ENCODE measurements around the gene SCARB1. TPM values are rescaled to one million over a fixed set of nuclear protein-coding genes. Genes with fewer than 3 reads are reported as not detected.

SCARB1 gene
- polyA plus RNA-seq, 1 donor: 20.7 TPM

DNA sequence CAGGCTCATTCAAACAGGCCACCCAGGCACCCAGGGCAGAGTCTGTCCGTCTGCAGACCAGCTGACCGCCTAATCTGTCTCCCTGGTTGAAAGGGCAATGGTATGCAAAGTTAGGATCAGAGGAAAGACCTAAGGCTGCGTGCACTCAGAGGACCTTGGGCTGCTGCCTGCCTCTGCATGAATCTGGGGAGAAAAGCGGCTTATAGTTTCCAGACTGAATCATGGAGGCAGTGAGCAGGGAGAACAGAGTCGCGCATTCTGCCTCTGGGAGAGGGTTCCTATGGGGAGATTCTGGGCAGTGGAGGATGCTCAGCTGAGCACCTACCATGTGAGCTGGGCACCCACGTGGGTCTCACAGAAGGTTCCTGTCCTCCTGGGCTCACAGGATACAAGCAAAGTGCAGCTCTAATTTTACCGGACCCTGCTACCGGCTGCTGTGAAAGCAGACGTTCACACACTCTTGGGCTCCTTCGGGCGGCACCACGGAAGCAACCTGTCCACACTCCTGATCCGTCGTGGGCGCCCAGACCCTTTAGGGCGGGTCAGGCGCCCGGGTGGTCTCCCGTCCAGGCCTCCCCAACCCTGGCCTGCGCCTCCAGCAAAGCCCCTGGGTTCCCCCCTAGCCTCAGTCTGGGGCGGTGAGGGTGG is 772 bp downstream of the SCARB1 start:
- no peak for DNase-seq (ENCODE audit: low read depth)

DNA sequence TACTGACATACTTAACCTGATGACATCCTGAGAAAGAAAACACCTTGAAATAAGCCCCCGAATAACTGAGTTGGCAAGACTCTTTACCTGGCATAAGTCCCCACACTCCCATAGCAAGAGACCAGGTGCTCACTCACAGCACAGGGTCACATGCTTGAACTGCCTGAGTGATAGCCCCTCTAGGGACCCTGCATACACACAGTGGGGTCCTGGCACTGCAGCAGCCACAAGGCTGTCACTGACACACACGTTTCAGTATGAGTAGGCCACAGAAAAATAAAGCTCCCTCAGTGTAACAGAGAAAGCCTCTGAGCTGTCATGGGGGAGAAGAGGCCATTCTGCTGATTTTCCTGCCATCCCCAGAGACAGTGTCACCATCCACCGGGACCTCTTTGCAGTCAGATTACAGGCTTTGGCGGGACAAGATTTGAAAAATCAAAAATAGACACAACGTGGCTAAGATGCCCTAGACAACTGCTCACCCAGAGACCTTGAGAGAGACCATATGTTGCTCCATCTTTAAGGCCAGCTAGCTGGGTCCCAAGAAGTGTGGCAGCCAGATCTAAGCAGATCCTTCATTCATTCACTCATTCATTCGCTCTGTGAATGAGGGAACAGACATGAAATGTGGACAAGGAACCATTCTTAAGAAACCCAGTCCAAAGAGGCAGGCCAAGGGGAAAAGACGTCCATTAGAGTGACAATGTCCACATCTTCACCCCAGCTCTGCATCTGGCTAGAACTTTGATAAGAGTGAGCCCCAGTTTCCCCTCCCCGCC is 1.6 kb downstream of the SCARB1 start:
- no peak for DNase-seq (ENCODE audit: low read depth)

DNA sequence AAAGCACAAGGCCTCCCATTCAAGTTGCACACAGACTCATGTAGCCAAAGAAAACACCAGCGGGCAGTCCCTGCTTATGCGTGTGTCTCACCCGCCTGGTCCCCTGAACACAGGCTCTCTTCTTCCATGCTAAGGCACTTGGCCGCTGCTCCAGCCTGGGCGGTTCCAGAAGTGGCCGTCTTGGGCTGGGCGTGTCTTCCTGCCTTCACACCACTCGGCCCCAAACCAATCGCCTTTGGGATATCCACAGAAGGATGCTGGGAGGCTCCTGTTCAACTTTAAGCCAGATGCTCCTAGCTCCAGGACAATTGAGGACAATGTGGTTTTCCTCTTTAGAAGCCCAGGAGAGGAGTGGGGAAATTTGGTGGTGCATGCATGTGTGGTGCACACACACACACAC is 2.2 kb downstream of the SCARB1 start:
- no peak for DNase-seq (ENCODE audit: low read depth)

DNA sequence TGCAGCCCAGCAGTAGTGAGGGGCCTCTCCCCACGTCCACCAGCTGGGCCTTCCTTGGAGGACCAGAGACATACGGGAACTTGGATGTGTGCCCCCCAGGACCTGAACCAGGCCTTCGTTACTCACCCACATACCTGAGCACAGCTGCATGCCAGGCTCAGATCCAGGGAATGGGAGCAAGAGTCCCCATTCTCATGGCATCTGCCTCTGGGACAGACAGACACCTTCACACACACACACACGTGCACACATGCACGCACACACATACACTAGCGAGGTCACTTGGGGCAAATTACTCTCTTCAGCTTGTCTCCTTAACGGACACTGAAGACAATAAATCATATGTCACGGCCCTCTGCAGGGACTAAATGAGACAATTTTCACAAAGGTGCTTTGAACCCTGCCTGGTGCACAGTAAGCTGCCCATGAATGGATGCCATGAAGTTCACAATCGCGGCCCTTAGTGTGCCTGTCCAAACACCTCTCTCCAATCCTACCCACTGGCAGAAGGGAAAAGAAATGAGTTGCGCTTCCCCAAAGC is 5.7 kb downstream of the SCARB1 start:
- DNase-seq (ENCODE audit: low read depth): no peak

DNA sequence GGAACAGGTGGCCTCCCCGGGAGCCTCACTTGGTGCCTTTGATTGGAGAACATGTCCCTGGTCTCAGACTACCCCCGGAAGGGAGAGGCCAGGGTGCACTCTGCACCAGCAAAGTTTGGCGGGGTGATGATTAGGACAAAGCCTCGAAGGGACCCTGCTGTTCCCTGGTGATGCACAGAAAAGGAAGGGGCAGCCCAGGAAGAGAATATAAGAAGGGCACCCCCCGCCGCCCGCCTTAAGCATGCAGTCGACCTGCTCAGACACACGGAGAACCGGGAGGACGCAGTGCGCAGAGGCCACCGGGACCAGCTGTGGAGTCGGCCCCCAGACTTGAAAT is 6.9 kb downstream of the SCARB1 start:
- no peak for DNase-seq (ENCODE audit: low read depth)

DNA sequence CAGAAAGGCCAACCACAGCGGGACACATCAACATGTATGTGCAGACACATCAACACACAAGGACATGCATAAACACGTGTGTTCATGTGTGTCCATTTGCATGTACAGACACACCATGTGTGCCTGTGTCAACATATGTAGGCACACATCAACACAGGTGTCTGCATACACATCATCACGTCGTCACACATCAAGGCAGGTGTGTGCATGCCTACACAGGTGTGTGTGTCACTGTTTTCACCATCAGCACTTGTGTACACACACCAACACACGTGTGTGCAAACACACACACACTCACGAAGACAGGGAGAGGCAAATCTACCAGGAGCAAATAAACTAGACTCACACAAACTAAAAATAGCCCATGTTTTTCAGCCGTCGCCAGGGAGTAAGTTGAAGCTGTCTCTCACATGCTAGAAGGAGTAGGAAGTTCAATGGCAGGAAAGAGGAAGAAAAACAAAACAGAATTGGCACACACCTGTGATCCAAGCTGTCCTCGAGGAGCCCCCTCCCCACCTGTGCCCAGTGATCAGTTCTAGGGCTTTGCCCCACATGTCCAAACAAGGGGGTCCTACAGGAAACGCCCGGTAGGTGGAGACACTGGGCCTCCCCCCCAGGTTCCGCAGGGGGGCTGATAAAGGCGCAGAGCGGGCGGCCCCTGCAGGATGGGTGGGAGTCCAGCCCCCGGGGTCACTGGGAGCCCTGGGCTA is 7.4 kb downstream of the SCARB1 start:
- DNase-seq (ENCODE audit: low read depth): no peak

DNA sequence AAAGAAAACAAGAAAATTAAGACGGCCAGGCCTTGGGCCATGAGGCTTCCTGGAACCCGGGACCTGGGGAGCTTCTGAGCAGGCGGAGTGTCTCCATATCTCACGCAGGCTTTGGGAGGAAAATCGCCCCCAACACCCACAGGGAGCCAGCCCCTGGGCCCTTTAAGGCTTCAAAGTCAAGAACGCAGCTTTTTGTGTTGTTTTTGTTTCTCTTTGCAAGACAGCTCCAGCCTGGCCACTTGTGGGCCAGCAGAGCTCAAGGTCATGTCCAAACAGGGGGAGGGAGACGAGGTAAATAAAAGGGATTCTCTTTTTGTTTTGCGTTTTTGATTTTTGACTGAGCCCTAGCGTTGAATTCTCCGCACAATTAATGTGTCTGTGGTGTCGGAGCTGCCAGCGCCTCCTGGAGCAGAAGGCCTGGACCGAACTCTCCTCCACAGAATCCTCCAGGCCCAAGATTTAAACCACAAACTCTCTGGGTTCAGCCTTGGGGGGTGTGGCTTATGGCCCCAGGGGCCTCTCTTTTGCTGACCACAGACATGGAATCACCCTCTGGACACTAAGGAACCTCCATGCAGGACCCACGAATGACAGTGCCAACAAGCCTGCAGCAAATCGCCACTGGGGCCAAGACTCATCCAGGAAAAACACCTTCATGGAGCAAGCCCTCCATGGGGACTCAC is 8.2 kb downstream of the SCARB1 start:
- DNase-seq (ENCODE audit: low read depth): no peak

DNA sequence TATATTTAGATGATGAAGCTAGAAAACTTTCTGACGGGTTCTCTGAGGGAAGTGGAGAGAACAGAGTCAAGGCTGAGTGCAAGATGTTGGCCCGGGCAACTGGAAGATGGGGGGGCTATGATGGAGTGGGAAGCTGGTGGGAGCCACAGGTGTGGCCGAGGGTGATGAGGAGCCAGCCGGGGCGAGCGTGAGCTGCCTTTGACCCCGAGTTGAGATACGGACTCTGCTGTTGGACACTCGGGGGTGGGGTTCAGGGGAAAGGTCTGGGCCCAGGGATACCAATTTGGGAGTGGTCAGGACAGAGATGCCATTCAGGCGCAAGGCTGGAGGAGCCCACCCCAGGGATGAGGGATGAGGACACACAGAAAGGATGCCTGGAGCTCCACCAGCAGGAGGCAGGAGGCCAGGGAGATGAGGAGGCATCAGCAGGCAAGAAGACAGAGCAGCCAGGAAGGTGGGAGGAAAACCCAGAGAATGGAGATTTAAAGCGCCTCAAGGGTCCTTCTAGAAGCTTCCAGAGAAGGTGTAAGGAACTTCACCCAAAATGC is 9.0 kb downstream of the SCARB1 start:
- no peak for DNase-seq (ENCODE audit: low read depth)

DNA sequence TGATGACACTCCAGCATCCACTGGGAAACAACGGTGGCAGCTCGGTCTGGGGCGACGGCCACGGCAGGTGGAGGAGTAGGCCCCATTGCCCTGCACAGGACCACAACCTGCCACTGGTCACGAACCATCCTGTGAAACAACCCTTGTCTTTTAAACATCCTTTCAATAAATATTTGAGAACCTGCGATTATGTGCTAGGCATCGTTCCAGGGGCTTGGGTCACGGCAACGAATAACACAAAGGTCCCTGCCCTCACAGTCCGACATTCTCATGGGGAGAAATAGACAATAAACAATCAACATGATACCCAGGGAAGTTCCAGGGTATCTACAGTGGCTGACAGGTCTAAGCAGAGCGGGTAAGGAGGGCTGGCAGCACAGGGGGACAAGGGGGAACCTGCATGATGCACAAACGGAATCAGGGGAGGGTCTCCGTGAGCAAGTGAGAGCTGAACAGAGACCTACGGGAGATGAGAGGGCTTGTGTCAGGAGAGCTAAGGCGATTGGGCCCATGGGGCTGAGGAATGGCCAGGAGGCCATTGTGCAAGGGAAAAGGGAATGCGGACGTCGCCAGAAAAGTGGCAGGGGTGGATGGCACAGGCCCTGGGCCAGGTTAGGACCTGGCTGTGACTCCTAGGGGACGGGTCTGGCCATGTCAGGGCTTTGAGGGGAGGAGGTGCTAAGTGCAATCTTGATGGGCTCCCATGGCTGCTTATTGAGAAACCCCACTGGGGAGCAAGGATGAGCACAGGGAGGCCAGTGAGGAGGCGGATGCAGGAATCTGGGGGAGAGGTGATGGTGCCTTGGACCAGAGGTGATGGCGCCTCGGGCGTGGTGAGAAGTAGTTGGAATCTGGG is 9.7 kb downstream of the SCARB1 start:
- no peak for DNase-seq (ENCODE audit: low read depth)

DNA sequence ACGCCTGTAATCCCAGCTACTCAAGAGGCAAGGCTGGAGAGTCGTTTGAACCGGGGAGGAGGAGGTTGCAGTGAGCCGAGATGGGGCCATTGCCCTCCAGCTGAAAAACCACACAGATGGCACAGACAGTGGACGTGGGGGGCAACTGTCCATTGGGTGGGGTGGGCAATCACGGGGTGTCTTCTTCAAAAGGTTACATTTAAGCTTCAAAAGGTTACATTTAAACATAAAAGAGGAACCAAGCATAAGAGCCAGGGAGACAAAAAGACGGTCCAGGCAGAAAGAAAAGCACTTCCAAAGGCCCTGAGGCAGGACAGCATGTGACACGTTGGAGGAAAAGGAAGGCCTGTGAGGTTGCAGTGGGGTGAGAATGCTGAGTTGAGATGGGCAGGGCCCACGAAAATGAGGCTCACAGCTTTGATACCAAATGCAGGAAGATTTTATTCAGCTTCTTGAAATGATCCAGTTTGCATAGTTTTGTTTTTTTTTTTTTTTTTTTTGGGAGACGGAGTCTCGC is 10.7 kb downstream of the SCARB1 start:
- no peak for DNase-seq (ENCODE audit: low read depth)

DNA sequence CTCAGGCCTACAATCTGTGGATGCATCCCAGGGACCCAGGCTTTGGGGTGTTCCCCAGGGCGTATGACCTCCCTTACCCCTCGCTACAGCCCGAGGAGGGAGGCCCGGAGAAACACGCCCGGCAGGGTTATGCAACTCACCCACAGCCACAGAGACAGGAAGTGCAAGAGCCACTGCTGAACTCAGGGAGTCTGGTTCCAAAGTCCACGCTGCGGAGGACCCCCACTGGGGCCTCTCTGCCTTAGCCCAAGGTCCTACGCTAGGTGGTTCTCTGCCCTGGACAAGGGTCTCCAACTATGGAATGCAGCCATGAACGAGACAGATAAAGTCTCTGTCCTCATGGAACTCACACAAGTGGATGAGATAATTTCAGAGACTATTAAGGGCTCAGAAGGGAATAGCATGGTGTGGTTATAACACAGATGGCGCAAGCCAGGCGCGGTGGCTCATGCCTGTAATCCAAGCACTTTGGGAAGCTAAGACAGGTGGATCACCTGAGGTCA is 11.3 kb downstream of the SCARB1 start:
- DNase-seq (ENCODE audit: low read depth): no peak

DNA sequence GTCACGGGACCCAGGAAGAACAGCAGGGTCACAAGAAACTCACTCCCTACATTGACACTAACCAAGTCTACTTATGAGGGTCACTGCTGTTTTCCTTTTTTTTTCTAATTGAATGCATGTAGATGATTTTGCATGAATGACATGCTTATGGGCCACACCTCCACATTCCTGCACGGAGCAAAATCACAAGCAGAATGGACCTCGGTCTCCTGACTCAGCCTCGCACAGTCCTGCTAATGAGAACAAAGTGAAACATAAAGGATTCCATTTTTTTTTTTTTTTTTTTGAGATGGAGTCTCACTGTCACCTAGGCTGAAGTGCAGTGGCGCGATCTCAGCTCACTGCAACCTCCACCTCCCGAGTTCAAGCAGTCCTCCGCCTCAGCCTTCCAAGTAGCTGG is 12.3 kb downstream of the SCARB1 start:
- no peak for DNase-seq (ENCODE audit: low read depth)

DNA sequence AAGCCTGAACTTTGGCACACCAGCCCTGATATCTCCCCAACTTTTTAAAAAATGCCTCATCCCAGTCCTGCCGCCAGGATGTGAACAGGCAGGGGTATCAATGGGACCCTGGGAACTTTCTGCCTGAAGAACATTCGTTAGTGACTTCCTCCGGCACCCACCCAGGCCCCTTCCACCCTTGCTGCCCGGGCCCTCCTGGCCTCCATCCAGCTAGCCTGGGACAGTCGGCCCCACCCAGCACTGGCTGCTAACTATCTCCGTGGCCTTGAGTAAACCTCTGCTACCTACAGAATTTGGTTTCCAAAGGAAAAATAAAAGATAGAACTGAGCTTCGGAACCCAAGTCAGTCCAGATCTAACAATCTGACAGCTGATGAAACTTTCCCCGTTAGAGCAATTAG is 14.3 kb downstream of the SCARB1 start:
- no peak for DNase-seq (ENCODE audit: low read depth)

DNA sequence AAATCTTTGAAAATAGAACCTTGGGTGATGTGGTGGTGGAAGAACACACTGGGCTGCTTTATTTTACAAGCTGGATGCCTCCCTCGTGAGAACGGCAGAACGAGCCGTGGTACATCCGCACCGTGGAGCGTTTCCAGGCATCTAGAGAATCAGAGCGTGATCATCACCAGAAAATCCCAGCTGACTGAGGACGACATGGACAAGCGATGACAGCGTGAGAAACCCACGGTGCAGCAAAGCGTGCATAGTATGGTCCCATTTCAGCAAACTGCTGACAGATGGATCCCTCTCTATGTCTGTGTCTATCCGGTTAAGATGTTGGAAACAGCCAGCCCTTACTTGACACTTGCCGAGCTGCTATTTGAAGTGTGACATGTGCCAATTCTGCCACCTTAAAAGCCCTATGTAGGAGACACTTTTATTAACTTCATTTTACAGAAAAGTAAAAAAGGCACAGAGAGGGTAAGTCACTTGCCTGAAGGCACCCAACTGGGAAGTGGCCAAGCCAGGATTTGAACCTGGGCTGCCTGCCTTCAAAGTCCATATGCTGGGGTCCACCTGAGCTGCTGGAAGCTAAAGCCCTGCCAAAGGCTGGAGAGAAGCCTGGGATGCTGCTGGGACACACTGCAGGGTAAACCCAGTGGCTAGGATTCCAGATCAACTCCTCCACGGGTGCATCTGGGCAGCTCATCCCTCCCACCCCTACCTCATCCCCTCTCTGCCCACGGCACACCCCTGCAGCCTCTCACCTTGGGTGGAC is 14.9 kb downstream of the SCARB1 start:
- DNase-seq (ENCODE audit: low read depth): no peak

DNA sequence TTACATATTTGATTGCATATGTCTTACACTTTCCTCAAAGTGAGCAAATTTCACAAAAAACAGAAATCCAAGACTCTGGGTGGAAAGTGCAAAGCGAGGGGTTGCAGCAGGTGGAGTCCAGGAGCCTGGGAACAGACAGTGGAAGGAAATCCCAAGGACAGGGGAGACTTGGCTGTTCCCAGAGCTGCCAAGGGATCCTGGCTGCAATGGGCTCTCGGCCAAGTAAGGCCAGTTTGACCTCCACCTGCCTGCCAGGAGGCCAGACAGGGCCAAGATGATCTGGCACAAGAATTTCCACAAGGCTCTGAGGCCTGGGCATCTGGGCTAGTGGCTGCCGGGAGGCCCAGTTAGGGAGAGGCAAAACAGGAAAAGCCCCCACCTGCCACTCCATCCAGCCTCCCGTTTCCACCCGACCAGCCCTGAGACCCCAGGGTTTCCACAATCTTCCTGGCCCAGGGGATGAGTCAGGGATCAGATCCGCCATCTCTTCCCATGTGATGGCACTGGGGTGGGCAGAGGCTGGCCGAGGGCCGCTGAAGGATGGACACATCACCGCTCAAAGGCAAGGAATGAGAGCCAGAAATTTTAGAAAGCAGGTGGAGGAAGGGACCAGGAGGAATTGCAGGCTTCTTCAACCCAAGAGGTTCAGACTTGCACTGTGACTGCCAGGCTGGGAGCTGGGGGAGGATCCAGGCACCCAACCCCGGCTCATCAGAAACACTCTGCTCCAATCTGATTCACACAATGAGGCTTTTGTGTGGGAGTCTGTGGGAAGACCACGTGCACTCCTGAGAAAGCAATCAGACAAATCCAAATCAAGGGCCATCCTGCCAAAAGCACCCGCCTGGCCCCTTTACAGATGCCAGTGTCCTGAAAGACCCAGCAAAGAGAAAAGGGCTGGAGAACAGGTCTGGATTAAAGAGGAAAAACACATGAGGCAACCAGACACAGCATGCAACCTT is 16.3 kb downstream of the SCARB1 start:
- DNase-seq (ENCODE audit: low read depth): no peak

DNA sequence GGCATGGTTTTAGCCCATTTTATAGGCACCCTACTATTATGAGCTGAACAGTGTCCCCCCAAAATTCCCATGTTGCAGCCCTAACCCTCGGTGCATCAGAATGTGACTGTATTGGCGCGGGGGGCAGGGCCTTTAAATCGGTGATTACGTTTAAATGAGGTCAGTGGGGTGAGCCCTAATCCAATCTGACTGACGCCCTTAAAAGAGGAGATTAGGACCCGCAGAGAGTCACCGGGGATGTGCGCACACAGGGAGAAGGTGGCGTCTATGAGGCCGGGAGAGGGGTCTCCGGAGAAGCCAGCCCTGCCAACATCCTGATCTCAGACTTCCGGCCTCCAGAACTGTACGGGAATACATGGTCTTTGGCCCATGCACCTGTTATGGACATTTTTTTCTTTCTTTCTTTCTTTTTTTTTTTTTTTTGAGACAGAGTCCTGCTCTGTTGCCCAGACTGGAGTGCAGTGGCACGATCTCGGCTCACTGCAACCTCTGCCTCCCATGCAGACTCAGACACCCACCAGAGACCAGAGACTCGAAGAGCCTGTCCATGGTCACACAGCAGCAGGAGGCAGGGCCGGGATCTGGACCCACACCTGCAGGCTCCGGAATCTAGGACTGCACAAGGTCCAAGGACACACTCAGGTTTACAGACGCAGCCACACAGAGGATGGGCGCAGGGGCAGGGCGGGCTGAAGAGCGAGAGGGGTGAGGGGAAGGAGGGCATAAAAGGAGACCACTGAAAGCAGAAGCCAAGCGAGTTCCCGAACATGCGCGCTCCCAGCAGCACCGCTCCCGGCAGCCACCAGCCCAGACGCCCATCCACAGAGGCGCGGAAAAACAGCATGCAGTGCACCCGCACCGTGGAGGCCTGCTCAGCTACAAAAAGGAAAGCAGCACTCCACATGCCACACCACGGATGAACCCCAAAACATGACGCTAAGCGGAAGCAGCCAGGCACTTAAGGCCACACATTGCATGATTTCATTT is 19.0 kb downstream of the SCARB1 start:
- no peak for DNase-seq (ENCODE audit: low read depth)

DNA sequence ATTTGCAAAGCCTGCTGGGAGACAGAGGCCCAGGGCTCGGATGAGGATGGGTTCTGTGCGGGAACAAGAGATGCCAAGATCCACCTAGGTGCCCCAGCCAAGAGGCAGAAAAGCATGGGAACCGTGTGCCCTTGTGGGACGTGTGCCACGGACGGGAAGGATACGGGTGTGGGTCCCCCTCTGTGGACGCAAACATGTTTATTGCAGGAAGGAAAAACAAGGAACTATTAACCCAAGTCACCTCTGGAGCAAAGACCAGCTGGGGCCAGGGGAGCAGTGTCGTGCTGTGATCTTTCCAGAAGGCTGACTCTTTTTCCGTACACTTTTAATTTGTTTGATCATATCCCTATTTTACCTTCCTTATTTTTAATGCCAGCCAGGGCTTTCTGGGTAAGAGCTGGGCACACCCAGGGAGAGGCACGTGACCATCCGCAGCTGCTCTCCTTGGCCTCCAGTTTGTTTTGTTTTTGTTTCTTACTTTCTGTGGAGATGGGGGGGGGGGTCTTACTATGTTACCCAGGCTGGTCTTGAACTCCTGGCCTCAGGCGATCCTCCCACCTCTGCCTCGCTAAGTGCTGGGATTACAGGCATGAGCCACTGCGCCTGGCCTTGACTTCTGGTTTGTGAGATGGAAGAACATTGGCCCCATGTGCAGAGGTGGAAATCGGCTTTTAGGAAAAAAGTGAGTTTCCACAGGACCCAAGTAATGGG is 20.7 kb downstream of the SCARB1 start:
- no peak for DNase-seq (ENCODE audit: low read depth)
